Measurements from ENCODE around the gene ZNF625. TPM values are rescaled to one million over a fixed set of nuclear protein-coding genes. Genes with fewer than 3 reads are reported as not detected.

Gene ZNF625
- total RNA-seq, result 3.1 and 4.0 TPM in 2 replicates

GRCh38 chr19:12156223-12157058 lies at the start of gene ZNF625:
TSS of gene ZNF625 (minus strand) at chr19:12156734. CDS start at chr19:12156558, 176 bp downstream.
- intact Hi-C loops (cut with micrococcal nuclease), result no loop called here

DNA sequence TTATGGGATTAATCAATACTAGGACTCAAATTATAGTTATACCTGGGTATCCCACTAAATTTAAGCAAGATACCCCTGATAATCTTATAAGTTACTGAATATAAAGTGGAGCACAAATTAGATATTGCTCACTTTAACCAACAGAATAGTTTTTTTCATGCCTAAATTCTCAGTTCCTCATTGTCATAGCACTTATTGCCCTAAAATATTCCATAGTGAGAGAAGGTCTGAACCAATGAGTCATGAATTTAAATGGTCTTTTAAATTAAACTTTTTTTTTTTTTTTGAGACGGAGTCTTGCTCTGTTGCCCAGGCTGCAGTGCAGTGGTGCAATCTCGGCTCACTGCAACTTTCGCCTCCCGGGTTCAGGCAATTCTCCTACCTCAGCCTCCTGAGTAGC lies 48.8 kb upstream of the ZNF625 start:
- intact Hi-C loops (cut with micrococcal nuclease), result no loop called here

DNA sequence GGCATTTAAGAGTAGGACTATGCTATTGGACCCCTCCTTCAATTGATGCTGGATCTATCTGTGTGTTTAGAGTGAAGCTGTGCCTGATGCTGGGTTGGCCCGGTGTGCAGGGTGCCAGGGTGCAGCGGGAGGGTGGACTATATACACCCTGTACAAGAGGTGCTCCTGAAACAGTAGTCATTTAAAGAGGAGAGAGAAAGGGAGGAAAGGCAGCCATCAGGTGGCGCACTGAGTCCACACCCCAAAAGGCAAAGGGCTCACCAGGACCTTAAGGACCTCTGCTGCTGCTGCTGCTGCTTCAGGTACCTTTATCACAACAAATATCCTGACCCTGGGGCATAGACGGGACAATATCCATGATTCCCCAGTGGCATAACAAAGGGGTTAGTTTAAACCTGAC lies 45.7 kb upstream of the ZNF625 start:
- intact Hi-C loops (cut with micrococcal nuclease), result loop anchor here (2.0 kb wide), 1 partner anchor 349 kb away; the partner anchor contains the start of gene ZNF564

DNA sequence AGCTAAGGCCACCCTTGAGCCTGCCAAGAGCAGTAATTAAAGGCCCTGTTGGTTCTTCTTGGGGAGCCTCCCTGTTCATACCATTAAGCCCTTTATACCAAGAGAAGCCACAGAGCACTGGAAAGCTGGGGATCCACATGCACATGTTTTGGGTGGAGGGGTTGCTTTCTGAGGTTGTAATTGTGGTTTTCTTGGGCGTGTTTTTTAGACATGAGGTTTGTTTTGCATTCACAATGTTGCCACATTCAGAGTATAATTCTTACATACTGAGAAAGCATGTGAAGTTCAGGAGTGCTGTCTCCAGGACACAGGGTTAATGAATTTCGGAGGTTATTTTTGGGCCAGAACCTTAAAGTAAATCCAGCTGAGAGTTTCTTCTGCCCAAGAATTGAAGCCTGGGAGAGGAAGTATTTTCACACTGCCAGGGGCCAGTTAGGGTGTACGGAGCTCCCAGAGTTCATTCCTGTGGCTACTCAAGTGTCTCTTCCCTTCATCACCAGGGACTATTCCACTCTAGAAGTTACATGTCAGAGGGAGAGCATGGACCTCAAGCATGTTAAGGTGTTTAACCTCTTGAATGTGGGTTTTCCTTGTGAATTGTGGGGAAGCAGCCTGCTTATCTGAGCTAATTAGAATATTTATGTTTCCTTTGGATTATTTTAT lies 43.4 kb upstream of the ZNF625 start:
- intact Hi-C loops (cut with micrococcal nuclease), result no loop called here

GRCh38 chr19:12198136-12198535 lies 41.6 kb upstream of the ZNF625 start:
- intact Hi-C loops (cut with micrococcal nuclease), result no loop called here

DNA sequence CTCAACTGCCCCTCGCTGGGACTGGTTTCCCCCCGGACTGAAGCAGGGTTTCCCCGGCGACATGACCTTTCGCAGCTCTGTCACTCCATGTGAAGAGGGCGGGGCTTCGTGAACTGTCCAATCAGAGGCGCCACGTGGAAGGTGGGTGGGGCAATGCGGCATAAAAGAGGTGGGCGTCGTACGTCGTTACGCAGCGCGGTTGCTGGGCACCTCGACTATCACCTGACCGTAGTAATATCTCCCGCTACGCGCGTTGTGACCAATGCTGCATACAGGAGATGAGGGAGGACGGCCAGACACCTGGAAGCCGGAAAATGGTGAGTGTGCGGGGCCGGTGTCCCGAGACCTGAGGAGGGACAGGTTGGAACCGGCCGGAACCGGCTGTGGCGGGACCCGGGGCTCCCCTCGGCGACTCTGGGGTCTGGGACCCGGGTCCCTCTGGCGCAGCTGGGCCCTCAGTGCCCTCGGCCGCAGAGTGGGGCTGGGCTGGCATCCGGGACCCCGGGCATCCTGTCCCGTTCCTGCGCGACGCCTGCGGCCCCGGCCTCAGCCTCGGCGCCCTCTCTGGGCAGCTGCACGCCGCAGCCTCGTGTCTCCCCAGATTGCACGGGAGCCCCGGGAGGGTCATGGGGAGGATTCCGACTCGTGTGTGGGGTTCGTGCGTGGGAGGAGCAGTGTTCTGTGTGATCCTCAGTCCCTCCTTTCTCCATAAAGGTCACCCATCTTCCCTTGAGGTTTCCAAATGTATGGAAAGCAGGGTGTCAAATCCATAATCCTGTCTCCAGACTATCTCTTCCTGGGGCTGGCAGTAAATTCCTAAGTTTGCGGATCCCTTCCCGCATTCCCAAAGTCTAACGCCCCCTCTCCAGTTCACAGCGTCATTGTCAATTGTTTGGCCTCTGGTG lies 38.5 kb upstream of the ZNF625 start:
- intact Hi-C loops (cut with micrococcal nuclease), result no loop called here

- intact Hi-C loops (cut with micrococcal nuclease), result no loop called here
Observed at GRCh38 chr19:12187625-12188024, 31.1 kb upstream of the ZNF625 start.

DNA sequence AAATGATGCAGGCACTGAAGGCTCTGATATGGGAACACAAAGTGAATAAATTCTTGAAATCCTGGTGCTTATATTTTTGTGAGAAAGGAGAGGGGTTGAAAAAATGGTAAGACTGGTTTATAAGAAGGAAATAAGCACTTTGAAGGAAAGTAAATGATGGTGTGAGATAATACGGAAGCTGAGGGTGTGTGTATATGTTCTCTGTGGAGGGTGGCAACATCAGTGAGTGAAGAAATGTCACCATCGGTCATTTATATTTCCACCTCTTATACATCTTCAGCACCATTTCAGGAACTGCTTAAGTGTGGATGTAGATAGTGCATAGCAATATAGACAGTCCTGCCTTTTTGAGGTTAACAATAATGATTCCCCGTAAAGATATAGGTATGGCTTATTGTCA lies 23.8 kb upstream of the ZNF625 start:
- intact Hi-C loops (cut with micrococcal nuclease), result no loop called here

- intact Hi-C loops (cut with micrococcal nuclease), result no loop called here
Observed at GRCh38 chr19:12166626-12167025, 10.1 kb upstream of the ZNF625 start.

DNA sequence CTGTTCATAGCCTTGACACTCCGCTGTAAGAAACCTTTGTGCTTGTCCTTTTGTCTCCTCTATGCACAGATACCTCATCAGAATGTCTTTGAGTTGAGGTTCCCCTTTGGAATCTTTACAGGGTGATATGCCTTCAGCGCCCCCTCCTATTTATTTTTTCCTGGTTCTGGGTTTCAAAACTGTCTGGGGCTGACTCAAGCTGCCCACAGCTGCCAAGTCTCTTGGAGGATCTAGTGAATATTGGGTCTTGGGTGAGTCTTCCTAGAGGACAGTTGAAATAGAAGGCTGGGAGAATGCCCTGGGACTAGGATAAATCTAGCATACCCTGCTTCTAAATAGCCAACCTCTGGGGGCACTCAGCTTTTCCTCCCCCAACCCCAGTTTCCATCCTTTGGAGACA lies 7.3 kb upstream of the ZNF625 start:
- intact Hi-C loops (cut with micrococcal nuclease), result loop anchor here (1.0 to 5.0 kb wide), 8 partner anchors 169 to 567 kb away; partner anchors contain the start of genes DHPS, ZNF443, ZNF490 and ZNF563

DNA sequence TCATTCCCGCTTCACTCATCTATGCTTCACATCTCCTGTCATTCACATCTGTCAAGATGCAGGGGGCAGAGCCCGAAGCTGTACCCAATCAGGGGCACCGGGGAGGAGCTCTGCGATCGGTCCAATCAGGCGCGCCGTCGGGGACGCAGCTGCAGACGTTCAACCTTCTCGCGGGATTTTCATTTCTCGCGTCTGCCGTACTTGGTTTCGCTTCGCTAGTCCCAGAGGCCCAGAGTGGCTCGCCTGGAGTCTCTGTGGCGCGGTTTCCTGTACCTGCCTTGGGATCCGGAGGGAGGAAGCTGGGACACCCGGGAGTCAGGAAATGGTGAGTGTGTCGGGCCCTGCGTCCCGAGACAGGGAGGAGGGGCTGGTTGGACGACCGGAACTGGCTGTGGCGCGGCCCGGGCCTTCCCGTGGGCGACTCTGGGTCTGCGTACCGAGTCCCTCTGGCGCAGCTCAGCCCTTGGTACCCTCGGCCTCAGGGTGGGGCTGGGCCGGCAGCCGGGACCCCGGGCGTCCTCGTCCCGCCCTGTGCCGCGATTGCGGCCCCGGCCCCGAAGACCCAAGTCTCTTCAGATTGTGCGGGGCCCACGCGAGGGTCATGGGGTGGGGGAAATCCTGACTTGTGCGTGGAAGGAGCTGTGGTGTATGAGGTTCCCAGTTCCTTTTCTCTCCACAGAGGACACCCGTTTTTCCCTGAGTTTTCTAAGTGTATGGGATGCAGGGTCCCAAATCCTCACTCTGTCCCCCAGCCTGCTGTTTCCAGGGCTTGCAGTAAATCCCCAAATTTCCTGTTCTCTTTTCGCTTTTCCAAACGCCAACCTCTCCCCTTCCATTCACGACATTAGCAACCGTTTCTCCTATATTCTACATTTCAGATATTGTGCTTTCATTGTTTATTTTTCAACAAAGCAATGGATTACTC lies 6.6 kb upstream of the ZNF625 start, which contains the start of gene ZNF136:
Gene ZNF136 (plus strand): TSS at position 215 of the 925 bp plus-strand sequence. CDS start 108 bp downstream, at position 323.
- intact Hi-C loops (cut with micrococcal nuclease), result loop anchor here (1.0 to 5.0 kb wide), 15 partner anchors 23 to 566 kb away; partner anchors contain the start of genes DHPS, ZNF20, ZNF44 and ZNF443

- intact Hi-C loops (cut with micrococcal nuclease), result loop anchor here (1.0 to 5.0 kb wide), 13 partner anchors 22 to 566 kb away; partner anchors contain the start of genes ZNF20, ZNF44, ZNF443 and ZNF490
Observed at GRCh38 chr19:12162513-12162881, 6.0 kb upstream of the ZNF625 start.

DNA sequence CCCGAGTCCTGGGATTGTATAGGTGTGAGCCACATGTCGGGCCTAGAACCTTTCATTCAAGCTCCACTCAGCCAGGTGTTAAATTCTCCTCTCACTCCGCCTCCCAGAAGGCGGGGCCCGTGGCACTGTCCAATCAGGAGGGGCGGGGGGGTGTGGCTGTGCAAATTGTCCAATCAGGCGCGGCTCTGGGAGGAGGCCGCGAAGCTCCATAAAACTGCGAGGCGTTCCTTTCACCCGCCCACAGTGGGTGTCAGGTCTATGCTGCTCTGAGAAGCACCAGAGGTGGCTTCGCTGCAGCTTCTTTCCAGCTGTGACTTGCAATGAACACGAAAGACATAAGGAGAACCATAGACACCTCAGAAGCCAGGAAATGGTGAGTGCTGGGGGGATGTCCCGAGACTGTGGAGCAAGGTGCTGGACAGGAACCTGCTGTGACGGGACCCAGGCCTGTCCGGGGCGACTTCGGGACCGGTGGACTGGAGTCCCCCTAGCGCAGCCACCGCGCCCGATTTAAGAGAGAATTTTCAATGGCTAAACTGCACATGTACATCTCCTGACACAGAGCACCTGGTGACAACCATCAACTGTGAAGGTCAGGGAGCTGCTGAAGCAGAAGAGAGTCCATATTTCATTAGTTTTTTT lies 3.4 kb upstream of the ZNF625 start:
- intact Hi-C loops (cut with micrococcal nuclease), result loop anchor here (5.0 kb wide), 1 partner anchor 337 kb away; no protein-coding TSS in a partner anchor

DNA sequence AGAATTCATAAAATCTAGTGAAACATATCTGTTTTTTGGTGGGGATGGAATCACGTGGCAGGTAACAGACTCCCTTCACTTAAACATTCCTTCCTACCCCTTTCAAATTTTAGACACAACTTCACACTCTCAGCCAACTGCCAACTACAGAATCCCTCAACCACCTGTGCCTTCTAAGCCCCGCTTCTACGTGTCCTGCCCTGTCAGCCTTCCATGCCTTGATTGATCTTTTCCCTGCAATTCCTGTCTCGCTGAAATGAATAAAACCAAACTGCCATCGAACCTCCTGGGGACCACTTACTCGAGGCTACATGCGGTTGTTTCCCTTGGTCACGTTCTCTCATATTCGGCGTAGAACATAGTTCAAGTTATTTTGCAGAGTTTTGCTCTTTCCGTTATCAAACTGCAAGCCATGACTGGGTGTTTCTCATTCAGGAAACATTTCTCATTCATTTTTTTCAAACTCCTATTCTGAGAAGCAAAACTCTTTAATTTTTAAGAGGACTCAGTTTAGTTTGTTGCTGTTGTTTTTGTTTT lies 1.1 kb downstream of the ZNF625 start:
- intact Hi-C loops (cut with micrococcal nuclease), result no loop called here

GRCh38 chr19:12145348-12145747 lies 11.2 kb downstream of the ZNF625 start:
- intact Hi-C loops (cut with micrococcal nuclease), result no loop called here

GRCh38 chr19:12141405-12141736 lies 15.2 kb downstream of the ZNF625 start:
- intact Hi-C loops (cut with micrococcal nuclease), result loop anchor here (1.0 kb wide), 9 partner anchors 82 to 544 kb away; partner anchors contain the start of genes MAN2B1, WDR83, ZNF563 and ZNF627

DNA sequence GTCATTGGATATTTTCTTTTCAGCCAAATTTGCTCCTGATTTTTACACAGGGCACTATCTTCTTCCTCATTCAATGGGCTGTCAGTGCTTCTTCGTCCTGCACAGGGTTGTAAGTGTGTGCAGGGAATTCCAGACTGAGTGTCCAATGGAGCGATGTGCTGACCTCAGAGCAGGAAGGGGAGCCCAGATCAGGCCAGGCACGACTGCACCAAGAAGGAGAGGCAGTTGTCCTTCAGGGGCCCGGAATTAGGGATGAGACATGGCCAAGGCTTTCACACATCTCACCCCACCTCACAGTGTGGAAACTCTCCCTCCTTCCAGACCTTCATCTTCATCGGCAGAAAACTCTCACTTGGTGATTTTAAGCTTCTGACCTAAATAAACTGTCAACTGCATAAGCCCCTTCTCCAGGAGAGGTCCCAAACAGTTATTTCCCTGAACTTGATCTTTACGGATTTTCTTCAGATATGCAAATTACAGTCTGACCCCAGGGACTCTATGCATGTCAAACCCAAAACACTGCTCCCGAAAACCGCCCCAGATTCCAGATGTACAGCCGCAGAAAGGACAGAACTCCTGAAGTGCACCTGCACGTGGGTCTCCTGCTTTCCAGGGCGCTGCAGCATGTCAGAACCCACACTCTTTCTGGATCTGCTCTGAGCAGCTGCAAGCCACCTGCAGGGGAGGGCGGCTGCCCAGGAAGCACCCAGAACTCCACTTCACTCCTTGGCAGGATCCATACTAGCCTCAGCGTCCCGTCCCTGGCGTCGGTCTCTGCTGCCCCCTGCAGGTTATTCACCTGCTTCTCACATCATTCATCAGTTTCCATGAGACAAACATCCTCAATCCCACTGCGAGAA lies 15.8 kb downstream of the ZNF625 start:
- intact Hi-C loops (cut with micrococcal nuclease), result loop anchor here (1.0 kb wide), 14 partner anchors 22 to 543 kb away; partner anchors contain the start of genes MAN2B1, WDR83, ZNF44 and ZNF440

Data from T-helper 1 cell treated with Interleukin-12 subunit alpha and Interleukin-12 subunit beta and Interleukin-4 antibody, amounts not matched to agents 30 ng/mL and 1 ng/mL, for 36 hours (primary cell).